ENCODE results near the gene CLDN10.

The CLDN10 gene

GRCh38 chr13:95603887-95604555, 51.5 kb downstream of the CLDN10 start:
- DNase-seq = no peak

GRCh38 chr13:95604556-95604915, 52.0 kb downstream of the CLDN10 start:
- no peak for DNase-seq

DNA sequence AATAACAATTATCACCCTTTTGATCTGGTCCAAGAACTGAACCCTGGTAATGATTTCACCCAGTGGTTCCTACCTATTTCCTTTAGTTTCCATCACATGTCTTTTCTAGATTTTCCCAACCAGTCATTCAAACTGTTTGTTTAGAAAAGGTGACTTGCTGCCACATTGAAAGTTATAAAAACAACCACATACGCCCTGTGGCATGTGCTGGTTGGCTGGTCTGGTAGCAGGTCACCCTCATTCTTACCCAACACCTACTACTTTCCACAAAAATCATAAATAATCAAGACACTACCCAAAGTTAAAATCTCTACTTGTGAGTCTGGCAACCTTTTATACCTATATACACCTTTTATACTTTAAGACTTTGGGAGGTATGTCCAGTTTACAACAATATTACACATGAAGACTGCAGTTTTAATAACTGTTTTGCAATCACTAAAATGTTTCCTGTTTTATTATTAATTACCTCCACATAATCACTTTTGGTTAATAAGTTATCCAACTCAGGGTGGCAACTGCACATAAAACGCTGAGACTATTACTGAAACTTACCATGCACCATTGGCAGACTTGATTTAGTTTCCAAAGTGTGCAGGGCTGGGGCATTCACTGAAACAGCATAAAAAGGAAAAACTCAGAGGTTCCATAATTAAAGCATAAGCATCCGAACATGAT, 53.1 kb downstream of the CLDN10 start:
- DNase-seq = no peak

DNA sequence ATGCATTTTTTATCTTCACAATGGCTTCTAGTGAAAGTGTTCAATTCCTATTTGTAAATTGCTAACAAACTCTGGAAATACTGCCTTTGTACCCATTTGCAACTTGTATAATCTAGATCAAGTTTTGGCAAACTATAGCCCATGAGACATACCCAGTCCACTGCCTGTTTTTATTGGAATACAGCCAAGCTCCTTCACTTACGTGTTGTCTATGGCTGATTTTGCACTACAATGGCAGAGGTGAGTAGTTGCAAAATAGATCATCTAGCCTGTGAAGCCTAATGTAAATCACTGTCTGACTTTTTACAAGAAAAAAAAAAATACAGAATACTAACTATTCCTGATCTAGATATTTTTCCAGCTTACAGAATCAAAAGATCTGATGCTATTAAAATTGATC, 54.8 kb downstream of the CLDN10 start:
- no peak for DNase-seq

DNA sequence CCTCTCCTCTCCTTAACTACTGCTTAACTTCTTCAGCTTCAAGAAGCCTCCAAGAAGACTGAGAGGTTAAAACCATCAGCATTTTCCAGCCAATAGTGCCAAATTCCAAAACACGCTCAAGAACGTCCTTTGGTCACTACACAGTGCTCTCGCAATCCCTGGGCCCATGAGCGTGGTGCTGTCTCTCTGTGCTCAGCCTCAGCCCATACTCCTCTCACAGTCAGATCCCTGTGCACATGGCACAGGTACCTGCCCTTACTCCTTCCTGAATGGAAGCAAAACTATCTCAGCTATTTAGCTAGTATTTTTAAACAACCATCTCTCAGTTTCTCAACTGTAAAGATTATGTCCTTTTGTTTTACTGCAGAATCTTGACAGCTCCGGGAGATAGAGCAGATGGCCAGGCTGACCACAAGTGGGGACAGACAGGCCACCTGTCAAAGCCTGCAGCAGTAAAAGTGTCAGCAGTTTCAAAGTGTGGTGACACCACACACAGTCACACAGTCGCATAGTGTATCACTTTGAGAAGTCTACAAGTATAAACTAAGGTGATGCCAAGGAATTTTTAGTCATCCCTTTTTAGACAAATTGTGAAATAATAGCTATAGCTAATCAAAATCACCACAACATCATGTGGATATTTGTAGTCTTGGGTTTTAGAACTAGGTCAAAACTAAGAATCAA, 56.3 kb downstream of the CLDN10 start:
- no peak for DNase-seq

DNA sequence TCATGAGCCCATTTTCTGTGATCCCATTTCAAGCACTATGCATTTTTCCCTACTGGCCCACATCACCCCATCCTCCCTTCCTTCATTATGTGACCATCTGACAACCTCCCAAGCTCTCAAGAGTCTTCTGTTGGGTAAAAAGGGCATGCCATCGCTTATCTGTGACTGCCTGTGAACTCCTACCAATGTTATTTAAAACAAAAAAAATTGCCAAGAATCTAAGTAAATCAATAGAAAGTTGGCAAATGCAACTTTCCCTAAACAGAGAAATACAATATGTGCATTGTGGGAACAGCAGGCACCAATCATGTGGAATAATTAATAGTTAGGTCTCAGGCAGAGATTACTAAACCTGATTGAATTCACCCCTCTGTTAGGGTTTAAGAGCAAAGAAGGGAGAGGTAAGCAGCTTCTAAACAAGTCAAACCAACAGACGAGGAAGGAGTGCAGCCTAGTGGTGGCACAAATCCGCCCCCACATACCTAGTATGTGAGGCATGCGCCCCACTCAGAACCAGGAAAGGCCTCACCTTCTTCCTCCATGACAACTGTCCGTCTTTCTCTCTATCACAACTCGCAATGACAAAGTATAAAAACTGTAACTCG, 62.2 kb downstream of the CLDN10 start:
- no peak for DNase-seq

DNA sequence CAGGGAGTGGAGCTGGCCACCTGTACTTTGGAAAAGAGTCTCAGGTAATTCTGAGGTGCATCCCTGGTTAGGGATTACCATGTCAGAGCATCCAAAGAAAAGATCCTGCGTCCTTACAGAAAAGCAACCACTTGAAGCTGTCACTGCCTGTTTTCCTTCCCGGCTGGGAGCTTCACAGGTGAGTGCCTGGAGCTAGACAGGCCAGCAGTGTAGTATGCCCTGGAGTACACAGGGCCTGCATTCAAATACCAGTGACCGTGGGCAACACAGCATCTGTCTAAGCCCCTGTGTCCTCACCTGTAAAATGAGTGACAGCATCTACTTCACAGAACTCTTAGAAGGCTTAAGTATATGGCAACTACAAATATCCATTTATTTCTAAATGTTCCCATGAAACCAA, 63.0 kb downstream of the CLDN10 start:
- no peak for DNase-seq

- DNase-seq = no peak
These were observed 67.7 kb downstream of the CLDN10 start for GRCh38 chr13:95620030-95620824.

GRCh38 chr13:95620825-95621498, 68.4 kb downstream of the CLDN10 start:
- DNase-seq = no peak

DNA sequence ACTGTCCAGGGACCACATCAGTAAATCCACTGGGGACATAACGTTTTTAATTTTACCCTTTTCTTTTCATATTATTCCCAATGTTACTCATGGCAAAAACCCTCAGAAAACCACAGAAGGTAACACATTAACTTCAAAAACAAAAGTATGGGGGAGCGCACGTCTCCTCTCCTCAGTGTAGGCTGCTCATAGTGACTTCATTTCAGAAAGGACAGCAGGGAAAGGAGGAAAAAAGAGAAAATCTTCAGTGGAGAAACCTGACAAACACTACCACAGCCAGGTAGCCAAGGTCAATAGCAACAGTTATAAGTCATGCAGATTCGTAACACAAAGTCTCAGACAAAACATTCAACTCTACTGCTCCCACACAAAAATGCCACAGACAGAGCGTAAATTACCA, 70.6 kb downstream of the CLDN10 start:
- DNase-seq = no peak

GRCh38 chr13:95624020-95624419, 71.5 kb downstream of the CLDN10 start:
- DNase-seq = no peak

- DNase-seq = no peak
These were observed 74.2 kb downstream of the CLDN10 start for GRCh38 chr13:95626768-95627167.

GRCh38 chr13:95627590-95627989, 75.1 kb downstream of the CLDN10 start:
- no peak for DNase-seq

GRCh38 chr13:95628488-95628887, 76.0 kb downstream of the CLDN10 start:
- no peak for DNase-seq

DNA sequence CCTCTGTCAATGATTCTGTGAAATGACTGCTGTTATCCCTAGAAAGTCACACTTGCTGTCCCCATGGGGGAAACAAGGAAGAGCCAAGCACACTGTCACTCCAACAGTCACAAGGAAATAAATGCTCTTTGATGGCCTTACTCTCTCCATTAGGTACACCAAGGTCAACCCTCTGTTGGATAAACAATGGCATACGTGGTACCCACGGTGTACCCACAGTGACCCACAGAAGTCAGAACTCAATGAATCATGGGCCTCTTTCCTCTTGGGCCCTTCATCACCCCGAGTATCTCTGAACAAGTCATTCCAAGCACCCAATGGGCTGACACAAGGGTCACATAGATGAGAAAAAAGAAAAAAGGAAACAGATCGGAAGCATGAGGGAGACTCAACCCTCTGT, 76.6 kb downstream of the CLDN10 start:
- no peak for DNase-seq
